Cardiac muscle cell (in vitro differentiated cells and primary cell): Measurements from ENCODE around the gene EIF4G3. TPM values are rescaled to one million over a fixed set of nuclear protein-coding genes. Genes with fewer than 3 reads are reported as not detected.

Experiments used
- DNase-seq, 2 donors: peaks; one replicate each; pipeline versions ENCODE4 v3.0.0 to v3.0.0-alpha.2; 2010 to 2017; ENCODE audit warnings: low read depth in 1 of 2, low spot score in 1 of 2
- H3K27ac ChIP-seq: fragments of 200-600 bp; sonication (generic); 2 replicates; pipeline ENCODE4 v1.5.1; 2016
- H3K27me3 ChIP-seq: fragments of 200-600 bp; sonication (generic); 2 replicates; pipeline ENCODE4 v1.6.0; 2016; ENCODE audit warnings: control low read depth
- H3K36me3 ChIP-seq: fragments of 200-600 bp; sonication (generic); 2 replicates; pipeline ENCODE4 v1.5.1; 2016; ENCODE audit warnings: control low read depth
- H3K4me1 ChIP-seq: fragments of 200-600 bp; sonication (generic); 2 replicates; pipeline ENCODE4 v1.8.1; 2017; ENCODE audit warnings: low read depth, mild to moderate bottlenecking, mixed run types
- H3K4me3 ChIP-seq: fragments of 200-600 bp; sonication (generic); 2 replicates; pipeline ENCODE4 v1.5.1; 2016; ENCODE audit warnings: mild to moderate bottlenecking
- H3K9me3 ChIP-seq: fragments of 200-600 bp; sonication (generic); 2 replicates; pipeline ENCODE4 v1.5.1; 2017; ENCODE audit warnings: low read depth, mild to moderate bottlenecking, control low read depth
- polyA plus RNA-seq: library from polyadenylated mRNA; unstranded; fragments of >200 nt; fragmentation: Nextera tagmentation; extraction: Ambion mirVana; gene quantifications from 2 replicates; pipeline ENCODE4 v1.2.1, GENCODE V29; 2016
- total RNA-seq: library from RNA; depleted of rRNA; stranded (reverse); fragments of >200 nt; gene quantifications from 2 replicates; pipeline ENCODE4 v1.2.3, GENCODE V29; 2016
- TF ChIP-seq, protein P1 (sequence below): IDR thresholded peaks from 2 replicates; pipeline ENCODE4 v1.5.1; 2012; ENCODE audit warnings: low read depth, mild to moderate bottlenecking, low read length

EIF4G3 gene
- total and polyA plus RNA-seq, 2 experiments from 2014 or later = 37.8 to 55.3 TPM

DNA sequence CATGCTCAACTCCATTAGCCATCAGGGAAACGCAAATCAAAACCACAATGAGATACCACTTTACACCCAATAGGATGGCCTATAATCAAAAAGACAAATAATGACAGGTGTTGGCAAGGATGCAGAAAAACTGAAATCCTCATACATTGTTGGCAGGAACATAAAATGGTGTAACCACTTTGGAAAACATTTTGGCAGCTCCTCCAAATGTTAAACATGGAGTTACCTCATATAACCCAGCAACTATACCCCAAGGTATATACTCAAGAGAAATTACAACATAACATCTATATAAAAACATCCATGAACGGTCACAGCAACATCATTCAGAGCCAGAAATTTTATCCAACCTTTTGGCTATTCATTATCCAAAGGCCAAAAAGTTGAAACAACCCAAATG, 11.6 kb downstream of the EIF4G3 start:
- H3K4me1 ChIP-seq = no peaks in the 10 kb centered on the region
- H3K27me3 ChIP-seq = no peaks in the 10 kb centered on the region
- H3K36me3 ChIP-seq = peaks cover 3% of the 10 kb centered on the region
- H3K4me3 ChIP-seq = no peak overlapping the region
- no peaks in the 10 kb centered on the region for H3K9me3 ChIP-seq
- TF ChIP-seq, protein P1, sequence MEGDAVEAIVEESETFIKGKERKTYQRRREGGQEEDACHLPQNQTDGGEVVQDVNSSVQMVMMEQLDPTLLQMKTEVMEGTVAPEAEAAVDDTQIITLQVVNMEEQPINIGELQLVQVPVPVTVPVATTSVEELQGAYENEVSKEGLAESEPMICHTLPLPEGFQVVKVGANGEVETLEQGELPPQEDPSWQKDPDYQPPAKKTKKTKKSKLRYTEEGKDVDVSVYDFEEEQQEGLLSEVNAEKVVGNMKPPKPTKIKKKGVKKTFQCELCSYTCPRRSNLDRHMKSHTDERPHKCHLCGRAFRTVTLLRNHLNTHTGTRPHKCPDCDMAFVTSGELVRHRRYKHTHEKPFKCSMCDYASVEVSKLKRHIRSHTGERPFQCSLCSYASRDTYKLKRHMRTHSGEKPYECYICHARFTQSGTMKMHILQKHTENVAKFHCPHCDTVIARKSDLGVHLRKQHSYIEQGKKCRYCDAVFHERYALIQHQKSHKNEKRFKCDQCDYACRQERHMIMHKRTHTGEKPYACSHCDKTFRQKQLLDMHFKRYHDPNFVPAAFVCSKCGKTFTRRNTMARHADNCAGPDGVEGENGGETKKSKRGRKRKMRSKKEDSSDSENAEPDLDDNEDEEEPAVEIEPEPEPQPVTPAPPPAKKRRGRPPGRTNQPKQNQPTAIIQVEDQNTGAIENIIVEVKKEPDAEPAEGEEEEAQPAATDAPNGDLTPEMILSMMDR = no peak
- DNase-seq = peak in 1 of 2 donors; percentile 46
- H3K27ac ChIP-seq = no peak overlapping the region

- Histone ChIP-seq H3K36me3 (peaks cover 3% of the 10 kb centered on the region), H3K4me1 (no peaks in the 10 kb centered on the region), H3K27me3 (no peaks in the 10 kb centered on the region), H3K4me3 (no peak overlapping the region), H3K9me3 (no peaks in the 10 kb centered on the region), H3K27ac (no peak overlapping the region)
- TF ChIP-seq, protein P1 = no peak
- no peak for DNase-seq
These were observed 12.4 kb downstream of the EIF4G3 start for GRCh38 chr1:21164266-21164665.

DNA sequence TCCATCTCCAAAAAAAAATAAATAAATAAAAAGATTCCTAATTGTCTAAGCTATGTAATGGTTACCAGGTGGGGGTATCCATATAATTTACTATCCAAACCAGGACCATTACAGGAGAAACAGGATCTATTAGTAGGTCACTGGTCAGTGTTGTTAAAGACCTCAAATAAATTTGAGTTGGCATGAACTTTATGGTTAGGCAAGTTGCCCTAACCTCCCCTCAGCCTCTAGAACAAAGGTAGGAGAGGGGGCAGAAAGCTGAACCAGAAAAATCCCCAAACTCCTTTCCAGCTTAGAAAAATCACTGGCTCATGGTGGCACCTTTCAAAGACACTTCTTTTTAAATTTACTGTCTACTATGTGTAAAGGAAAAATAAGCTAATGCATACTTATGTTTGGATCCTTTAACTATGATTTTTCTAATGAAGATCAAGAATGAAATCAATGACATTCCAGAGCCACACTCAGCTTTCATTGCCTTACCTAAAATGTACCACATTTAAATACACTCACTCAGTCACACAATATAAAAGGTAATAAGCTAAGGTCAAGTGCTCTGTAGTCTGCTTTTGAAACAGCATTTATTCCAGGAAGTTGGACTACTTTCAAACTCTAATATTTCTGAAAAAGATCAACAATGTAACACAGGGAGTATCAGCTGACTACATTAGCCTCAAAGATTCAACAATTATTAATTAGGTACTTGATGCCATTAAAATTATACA, 13.8 kb downstream of the EIF4G3 start:
- no peak overlapping the region for H3K4me3 ChIP-seq
- H3K27me3 ChIP-seq = no peaks in the 10 kb centered on the region
- no peaks in the 10 kb centered on the region for H3K4me1 ChIP-seq
- H3K36me3 ChIP-seq = peaks cover 2% of the 10 kb centered on the region
- no peaks in the 10 kb centered on the region for H3K9me3 ChIP-seq
- no peak for DNase-seq
- TF ChIP-seq, protein P1 = no peak
- H3K27ac ChIP-seq = peak overlapping the region; percentile 30

DNA sequence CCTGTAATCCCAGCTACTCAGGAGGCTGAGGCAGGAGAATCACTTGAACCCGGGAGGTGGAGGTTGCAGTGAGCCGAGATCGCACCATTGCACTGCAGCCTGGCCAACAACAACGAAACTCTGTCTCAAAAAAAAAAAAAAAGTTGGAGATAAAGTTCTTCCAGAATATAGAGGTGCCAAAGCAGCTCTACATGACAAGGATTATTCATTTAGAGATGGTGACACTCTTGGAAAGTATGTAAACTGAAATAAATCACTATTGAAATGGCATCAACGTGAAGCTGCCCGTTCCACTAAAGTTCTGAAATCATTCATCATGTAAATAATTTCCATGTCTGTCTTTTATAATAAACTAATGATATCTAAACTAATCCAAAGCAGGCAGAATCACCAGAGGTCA, 14.9 kb downstream of the EIF4G3 start:
- no peak for DNase-seq
- Histone ChIP-seq H3K9me3 (no peaks in the 10 kb centered on the region), H3K4me1 (no peaks in the 10 kb centered on the region), H3K27ac (no peak overlapping the region), H3K4me3 (no peak overlapping the region), H3K36me3 (no peaks in the 10 kb centered on the region), H3K27me3 (no peaks in the 10 kb centered on the region)
- TF ChIP-seq, protein P1 = no peak

DNA sequence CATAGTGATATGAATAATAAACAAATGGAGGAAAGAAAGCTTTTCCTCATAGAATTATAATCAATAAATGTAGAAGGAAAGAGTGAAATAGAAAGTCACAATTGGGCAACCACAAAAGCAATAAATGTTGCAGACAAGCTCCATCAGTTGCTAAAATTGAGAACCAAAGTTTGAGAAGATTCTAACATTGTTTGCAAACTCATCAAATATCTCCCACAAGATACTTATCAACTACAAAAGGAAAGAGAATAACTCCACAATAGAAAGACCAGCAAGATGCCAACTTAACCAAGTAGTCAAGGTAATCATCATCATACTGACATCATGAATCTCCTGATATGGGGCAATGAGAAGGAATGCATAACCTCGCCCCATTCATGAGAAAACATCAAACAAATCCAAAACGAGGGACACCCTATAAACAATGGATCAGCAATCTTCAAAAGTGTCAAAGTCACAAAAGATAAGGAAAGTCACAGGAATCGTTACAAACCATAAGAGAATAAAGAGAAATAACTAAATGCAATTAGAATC, 16.4 kb downstream of the EIF4G3 start:
- Histone ChIP-seq H3K9me3 (no peaks in the 10 kb centered on the region), H3K27ac (no peak overlapping the region), H3K4me3 (no peak overlapping the region), H3K4me1 (no peaks in the 10 kb centered on the region), H3K27me3 (no peaks in the 10 kb centered on the region), H3K36me3 (no peaks in the 10 kb centered on the region)
- TF ChIP-seq, protein P1 = no peak
- DNase-seq = no peak
